GM19025 (cell line): ENCODE data around the gene EPN1.

Experiments
- ATAC-seq: cut with Tn5 transposase; IDR thresholded peaks from one replicate; pipeline ENCODE4 v1.9.1; 2021; ENCODE audit warnings: mild to moderate bottlenecking, low read depth, moderate library complexity; ENCODE audit not compliant: unreplicated experiment

Gene EPN1

DNA sequence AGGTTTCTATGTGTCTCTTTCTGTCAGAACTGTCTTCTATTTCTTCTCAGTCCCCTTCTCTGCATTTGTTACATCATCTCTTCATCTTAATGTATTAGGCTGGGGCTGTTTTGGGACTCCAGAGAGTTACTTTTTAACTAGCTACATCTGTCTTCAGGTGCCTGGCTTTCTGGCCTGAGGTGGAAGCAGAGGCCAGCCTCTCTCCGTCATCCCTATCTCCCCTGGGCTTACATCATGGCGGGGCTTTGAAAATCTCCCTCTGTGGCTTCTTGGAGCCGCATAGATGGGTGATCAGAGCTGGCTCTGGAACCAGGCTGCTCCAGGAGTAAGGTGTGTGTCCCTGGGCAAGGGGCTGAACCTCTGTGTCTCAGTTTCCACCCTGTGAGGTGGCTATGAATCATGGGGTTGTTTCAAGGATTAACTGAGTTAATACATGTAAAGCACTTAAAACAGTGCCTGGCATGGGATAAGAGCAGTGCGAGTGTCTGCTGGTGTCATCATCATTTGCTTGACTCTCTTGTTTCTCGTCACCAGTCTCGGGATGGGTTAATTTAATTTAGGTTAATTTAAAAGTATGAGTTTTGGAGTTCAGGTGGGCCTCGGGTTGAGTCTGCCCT lies 2.0 kb downstream of the EPN1 start:
- ATAC-seq, result no peak

DNA sequence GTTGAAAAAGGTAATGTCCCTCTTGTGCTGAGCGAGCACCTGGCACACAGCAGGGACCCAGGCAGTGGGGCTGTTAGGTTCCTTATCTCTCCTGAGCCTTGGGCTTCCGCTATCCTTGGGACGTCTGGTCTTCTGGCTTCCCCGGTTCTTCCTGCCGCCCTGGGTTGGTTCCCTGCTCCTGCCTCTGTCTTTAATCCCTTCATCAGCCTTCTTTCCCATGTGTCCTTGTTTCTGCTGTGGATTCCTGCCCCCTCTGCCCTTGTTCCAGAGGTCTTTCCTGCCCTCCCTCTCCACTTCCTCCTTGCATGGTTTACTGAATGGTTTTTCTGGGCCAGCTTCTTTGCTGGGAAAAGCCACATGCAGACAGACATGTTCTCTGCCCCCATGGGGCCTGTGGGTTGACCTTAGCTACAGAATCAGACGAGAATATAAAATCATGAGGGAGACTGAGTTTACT lies 2.6 kb downstream of the EPN1 start:
- no peak for ATAC-seq

DNA sequence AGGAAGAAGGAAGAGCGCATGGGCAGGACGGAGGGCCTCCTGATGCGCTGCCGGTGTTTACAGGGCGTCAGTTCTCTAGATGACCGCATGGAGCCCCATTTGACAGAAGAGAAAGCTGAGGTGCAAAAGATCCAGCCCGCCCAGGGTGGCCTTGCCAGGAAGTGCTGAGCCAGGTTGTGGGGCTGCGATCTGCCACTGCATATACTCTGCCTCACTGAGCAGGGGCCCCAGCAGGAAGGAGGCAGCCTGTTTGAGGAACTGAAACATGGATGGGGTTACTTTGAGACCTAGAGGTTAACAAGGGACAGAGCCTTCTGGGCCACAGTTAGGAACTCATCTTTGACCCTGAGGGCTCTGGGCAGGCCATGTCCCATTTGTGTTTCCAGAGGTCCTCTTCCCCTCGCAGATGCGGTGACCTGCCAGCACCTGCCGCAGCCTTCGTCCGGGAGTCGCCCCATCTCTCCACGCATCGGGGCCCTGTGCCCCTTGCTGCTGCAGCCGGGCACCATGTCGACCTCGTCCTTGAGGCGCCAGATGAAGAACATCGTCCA lies 3.2 kb downstream of the EPN1 start:
- ATAC-seq, result peak; percentile 61

DNA sequence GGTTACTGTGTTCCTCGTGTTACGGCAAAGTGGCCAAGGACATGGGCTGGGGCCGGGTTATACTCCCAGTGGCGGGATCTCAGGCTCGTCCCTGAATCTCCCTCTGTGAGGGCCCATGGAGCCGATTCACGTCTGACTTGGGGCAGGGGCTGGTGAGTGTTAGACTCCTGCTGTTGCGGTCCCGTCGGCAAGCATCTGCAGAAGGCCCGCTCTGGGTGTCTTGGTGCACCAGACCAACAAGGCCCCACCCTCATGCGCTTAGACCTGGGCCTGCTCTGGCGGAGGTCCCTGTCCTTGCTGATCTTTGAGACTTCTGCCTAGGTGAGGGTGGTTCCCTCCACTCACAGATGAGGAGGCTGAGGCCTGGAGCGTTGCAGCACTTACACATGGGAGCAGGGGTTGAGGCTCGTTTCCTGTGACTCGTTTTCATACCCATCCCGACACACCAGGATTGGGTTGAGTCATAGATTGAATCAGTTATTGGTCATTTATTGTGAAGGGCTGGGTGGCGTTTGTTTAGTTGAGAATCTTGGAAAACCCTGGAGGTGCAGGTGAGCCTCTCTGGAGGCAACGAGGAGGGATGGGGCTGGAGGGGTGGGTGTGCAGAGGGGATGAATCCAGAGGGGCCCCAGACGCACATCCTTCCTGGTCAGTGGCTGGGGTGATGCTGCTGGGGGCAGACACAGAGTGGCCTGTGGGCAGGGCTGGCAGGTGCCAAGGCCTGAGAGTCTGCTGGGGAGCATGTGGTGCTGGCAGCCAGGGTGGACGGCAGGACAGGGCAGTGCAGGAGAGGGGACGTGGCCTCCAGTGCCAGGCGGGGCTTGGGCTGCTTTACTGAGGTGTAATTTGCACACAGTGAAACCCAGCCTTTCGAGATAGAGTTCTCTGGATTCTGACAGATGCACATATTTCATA lies 4.6 kb downstream of the EPN1 start:
- ATAC-seq, result no peak

DNA sequence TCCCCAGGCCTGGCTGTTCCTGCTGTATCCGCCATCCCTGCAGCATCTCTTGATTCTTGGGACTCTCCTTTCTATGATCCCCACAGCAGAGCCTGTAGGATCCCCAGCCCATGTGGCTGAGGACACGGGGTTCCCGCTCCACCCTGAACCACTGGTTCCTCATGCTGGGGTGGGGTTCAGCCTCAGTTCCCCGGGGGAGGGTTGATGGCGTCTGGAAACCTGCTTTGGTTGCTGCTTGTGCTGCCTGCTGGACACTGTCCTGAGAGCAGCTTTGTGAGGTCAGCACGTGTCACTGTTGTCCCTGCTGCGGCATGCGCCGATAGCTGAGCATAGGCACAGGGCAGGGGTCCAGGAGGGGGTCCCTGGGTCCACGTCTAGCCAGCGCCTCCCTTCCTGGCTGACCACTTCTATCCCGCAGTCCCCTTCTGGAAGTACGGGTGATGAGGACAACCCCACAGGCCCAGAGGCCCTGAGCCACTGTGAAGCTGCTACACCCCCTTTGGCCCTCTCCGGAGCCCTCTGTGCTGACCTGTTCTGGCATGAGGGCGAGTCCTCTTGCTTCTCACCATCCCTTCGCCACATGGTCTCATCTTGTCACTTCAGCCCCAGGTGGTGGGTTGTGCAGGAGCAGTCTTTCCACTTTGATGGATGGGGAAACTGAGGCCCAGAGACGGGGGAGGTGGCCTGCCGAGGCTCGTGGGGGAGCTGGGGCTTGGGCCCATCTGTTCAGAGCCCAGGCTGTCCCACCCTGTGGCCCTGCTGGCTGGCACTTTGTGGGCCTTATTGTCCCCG lies 5.5 kb downstream of the EPN1 start:
- ATAC-seq, result no peak

DNA sequence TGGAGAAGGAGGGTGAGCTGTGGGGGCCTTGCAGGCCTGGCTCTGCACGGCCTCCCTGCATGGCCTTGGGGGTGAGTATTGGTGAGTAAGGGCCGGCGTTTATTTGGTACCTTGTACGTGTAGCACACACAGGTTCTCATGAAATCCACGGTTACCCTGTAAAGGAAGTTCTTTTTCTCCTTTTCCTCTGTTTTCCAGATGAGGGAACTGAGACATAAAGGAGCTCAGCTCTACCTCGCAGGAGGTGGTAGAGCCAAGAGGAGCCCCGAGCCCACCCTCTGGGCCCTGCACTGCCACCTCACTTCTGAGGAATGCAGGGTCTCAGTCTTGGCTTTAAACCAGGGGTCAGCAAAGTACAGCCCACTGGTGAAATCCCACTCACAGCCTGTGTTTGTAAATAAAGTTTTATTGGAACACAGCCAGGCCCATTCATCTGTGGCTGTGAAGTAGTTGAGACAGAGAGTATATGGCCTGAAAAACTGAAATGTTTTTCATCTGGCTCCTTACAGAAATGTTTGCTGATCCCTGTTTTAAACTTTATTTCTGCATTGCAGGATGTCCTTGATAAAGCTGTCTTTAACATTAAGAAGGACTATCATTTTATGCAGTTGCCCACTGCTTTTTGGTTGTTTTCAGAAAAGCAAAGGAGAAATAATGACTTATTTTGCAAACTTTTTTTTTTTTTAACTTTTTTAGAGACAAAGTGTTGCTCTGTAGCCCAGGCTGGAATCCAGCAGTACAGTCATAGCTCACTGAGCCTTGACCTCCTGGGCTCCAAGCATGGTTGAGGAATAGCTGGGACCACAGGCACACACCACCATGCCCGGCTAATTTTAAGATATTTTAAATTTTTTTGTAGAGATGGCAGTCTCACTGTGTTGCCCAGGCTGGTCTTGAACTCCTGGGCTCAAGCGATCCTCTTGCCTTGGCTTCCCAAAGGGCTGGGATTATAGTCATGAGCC lies 6.4 kb downstream of the EPN1 start:
- ATAC-seq, result no peak

DNA sequence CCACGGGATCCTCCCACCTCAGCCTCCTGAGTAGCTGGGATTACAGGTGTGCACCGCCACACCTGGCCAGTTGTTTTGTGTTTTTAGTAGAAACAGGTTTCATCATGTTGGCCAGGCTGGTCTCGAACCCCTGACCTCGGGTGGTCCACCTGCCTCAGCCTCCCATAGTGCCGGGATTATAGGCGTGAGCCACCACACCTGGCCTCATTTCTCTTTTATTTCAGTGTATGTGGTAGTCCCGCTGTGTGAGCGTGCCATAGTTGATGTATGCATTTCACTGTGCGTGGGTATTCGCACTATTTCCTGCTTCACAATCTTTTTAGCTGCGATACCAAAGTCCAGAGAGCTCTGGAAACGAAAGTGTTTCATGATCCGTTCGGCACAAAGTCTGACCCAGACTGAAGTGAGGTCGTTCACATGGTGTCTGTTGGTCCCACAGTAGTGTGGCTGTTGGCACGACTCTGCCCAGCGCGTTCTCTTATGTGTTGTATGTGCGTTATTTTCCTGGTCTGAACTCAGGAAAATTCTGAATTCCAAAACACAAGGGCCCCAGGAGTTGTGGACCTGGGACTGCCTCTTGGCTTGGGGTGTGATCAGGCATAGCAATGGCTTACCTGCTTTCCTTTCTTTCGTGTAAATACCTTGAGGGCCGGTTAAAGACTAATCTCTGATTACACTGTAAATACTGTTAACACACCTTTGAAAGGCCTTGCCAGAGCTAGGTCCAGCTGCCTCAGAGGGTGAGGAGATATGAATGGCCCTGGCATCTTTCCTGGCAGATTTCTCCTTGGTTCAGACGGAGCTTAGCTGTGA lies 8.6 kb downstream of the EPN1 start:
- ATAC-seq, result no peak

DNA sequence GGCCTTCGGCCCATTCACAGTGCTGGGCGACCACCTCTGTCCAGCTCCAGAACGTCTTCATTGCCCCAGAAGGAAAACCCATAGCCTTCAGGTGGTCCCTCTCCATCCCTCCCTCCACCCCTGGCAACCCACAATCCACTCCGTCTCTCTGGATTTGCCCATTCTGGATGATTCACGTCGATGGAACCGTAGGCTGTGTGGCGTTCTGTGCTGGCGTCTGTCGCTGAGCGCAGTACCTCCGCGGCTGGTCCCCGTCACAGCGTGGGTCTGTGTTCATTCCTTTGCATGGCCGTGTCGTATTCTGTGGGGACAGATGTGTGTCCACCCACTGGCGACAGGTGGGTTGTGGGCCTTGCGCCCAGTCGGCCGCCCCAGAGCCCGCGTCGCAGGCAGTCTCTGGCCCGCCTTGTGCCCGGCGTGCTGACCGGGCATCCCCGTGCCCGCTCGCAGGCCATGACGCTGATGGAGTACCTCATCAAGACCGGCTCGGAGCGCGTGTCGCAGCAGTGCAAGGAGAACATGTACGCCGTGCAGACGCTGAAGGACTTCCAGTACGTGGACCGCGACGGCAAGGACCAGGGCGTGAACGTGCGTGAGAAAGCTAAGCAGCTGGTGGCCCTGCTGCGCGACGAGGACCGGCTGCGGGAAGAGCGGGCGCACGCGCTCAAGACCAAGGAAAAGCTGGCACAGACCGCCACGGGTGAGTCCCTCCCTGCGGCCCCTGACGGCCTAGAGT lies 10.1 kb downstream of the EPN1 start:
- ATAC-seq, result no peak

DNA sequence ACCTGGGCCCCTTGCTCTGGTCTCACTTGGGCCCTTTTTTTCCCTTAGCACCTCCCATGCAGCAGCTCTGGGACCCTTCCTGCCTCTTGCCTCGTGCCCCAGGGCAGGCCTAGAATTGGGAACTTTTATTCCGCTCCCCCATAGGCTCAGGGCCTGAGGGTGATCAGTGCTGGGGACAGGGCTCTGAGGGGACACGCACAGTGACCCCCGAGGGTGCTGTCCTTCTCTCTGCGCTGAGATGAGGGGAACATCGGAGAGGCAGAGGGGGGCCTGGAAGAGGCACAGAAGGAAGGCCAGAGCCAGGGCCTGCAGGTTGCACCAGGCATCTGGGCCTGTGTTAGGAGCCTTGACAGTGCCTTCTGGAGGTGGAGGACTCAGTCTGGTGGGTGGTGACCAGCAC lies 10.8 kb downstream of the EPN1 start:
- ATAC-seq, result no peak

DNA sequence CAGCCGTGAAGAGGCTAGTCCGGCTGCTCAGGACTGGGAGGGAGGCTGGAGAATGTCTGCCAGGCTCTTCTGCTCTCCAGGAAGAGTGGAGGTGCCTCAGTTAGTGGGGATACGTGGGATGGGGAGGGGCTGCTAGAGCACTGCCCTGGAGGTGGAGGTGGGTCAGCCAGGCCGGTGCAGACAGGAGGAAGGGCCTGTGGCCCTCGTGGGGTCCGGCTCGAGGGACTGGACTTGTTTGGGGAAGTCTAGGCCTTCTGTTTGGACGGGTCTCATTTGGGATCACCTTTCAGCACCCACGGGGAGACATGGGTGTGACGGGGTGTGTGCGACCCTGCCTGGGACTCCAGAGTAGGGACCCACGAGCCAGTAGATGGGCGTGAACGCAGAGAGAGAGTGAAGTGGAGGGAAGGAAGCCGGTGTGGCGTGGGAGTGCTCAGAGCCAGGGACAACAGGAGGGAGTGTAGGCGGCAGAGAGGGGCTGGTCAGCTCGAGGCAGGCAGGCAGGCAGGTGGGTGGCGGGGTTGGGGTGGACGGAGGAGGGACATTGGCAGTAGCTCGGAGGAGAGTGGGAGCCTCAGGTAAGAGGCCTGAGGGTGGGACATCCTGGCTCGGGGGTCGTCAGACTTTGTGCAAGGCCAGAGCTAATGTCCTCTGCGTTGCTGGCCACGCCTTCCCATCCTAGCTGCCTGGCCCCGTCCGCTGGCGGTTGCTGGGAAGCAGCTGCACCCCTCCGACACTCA lies 11.5 kb downstream of the EPN1 start:
- no peak for ATAC-seq

DNA sequence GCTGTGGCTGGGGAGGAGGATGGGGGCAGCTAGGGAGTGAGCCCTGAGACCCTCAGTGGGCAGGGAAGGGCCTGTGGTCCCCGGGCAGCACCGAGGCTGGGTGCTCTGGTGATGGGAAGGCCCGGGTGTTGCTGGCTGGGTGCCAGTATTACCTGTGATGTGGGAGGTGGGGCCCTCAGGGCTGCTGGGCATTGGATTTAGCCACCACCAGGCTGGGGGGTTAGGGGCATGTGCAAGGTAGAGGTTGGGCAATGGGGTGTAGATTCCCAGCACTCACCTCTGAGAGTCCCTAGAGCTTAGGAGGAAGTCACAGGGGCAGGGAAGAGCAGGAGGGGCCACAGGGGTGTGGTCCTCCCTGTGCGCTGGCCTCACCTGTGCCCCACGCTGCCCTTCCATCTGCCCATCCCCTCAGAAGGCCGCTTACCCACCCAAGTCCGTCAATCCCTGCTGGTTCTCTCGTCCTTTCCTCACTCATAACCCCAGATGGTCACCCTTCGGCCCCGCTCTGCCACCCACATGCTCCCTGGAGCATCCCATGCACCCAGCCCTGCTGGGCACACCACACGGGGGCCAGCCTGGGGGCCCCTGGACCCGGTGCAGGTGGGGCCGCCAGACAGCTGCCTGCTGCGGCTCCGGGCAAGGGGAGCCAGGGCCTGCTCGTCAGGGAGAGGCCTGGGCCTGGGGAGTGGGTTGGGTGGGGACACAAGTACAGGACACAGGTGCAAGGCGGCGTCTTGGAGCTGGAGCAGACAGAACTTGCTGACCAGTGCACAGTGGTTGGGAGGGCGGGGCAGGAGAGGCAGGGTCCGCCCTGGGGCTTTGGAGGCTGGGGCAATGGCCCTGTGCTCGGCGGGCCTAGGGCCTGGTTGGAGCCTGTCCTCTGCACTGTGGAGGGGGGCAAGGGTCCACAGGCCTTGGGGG lies 12.5 kb downstream of the EPN1 start:
- ATAC-seq, result no peak

DNA sequence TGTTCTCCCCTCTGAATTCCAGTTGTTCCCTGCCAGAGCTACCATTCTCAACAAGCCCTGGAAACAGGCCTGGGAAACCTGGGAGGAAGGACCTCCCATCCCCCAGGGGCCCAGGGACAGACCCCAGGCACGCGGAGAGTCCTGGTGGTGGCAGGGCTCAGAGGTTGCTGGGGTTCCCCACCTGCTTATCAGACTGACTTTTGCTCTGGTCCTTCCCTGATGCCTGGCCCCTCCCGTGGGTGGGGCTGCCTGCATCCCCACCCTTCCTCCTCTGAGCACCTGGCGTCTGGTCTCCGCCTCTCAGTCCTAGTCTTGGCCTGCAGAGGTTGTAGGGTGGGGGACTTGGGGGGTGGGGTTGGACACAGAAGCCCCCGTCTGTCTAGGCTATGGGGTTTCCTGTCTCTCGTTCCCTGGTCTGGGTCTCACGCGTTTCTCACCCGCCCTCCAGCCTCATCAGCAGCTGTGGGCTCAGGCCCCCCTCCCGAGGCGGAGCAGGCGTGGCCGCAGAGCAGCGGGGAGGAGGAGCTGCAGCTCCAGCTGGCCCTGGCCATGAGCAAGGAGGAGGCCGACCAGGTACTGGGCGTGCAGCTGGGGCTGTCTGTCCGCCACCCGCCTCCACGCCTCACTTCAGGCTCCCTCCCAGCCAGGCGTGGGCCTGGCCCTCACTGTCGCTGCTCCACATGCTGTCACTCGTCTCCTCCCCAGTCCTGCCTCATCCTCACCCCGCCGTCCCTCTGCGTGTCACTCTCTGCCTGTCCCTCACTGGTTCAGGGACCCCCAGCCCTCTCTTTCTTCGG lies 13.6 kb downstream of the EPN1 start:
- no peak for ATAC-seq

DNA sequence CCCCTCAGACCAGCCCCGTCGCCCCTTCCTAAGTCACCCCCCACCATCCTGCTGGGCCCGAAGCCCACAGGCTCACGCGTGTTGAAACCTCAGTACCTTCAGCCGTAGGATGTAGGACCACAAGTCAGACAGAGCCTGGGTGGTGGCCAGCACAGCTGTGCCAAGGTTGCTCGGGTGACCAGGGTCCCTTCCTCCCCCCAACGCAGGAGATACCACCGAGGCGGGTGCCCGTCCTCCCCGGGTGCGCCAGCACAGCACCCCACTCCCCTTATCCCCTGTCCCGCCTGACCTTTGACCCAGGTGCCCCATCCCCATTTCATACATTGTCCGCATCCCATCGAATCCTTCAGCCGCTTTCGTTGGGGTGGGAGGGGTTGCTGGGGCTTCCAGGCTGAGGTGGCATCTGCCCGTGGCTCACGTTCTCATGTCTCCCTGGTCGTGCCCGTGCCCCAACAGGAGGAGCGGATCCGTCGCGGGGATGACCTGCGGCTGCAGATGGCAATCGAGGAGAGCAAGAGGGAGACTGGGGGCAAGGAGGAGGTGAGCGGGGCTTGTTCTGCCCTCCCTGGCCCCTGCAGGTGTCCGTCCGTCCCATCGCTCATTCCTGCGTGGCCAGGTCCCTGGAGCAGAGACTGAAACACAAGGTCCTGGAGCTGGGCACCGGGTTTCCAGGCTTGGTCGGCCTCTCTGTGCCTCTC lies 14.5 kb downstream of the EPN1 start:
- no peak for ATAC-seq

DNA sequence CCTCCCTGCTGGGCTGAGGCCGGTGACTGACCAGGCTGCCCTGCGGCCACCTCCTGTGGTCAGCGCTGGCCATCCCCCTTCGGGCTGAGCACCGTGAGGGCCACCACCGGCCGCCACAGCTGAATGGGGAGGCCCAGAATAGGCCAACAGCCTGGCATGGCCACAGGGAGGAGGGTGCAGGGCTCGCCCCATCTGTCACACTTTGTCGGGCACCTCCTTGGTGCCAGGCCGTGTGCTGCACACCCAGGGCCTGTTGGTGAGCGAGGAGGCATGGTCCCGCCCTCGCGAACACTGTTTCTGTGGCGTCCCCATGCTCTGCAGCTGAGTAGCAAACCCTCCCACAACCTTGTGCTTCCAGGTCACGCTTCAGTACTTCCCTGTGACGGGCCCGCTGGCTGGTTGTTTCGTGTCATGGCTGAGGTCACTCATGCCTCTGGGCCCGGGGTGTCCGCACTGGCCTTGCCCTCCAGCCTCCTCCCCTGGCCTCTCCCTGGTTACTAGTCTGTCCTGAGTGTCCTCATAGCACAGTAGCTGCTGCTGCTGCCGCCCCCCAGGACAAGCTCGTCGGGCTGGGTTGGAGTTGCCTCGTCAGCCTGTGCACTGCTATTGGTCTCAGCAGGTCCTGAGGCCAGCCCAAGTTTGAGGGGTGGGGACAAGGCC lies 15.2 kb downstream of the EPN1 start:
- no peak for ATAC-seq
